ENCODE data around the gene RAB31.

RAB31 gene

GRCh38 chr18:9863282-9863681, 155.2 kb downstream of the RAB31 start:
- DNase-seq (ENCODE audit: low spot score), result no peak

- no peak for DNase-seq (ENCODE audit: low spot score)
Measured at GRCh38 chr18:9865764-9866490, 157.8 kb downstream of the RAB31 start.

- DNase-seq (ENCODE audit: low spot score), result no peak
Measured at GRCh38 chr18:9866627-9867026, 158.5 kb downstream of the RAB31 start.

GRCh38 chr18:9867071-9867594, 159.0 kb downstream of the RAB31 start:
- no peak for DNase-seq (ENCODE audit: low spot score)

- DNase-seq (ENCODE audit: low spot score), result no peak
Measured at GRCh38 chr18:9868857-9869714, 161.0 kb downstream of the RAB31 start.

GRCh38 chr18:9869715-9870430, 161.8 kb downstream of the RAB31 start:
- peak; percentile 46 for DNase-seq (ENCODE audit: low spot score)

- no peak for DNase-seq (ENCODE audit: low spot score)
Measured at GRCh38 chr18:9870431-9871008, 162.4 kb downstream of the RAB31 start.

GRCh38 chr18:9871244-9871746, 163.2 kb downstream of the RAB31 start:
- no peak for DNase-seq (ENCODE audit: low spot score)

GRCh38 chr18:9872823-9873222, 164.7 kb downstream of the RAB31 start:
- no peak for DNase-seq (ENCODE audit: low spot score)

GRCh38 chr18:9874728-9875127, 166.6 kb downstream of the RAB31 start:
- no peak for DNase-seq (ENCODE audit: low spot score)

GRCh38 chr18:9876212-9876866, 168.2 kb downstream of the RAB31 start:
- no peak for DNase-seq (ENCODE audit: low spot score)

GRCh38 chr18:9876867-9877654, 169.0 kb downstream of the RAB31 start:
- DNase-seq (ENCODE audit: low spot score), result peak; percentile 18

- no peak for DNase-seq (ENCODE audit: low spot score)
Measured at GRCh38 chr18:9877655-9878014, 169.5 kb downstream of the RAB31 start.

GRCh38 chr18:9878095-9878494, 170.0 kb downstream of the RAB31 start:
- DNase-seq (ENCODE audit: low spot score), result no peak

- no peak for DNase-seq (ENCODE audit: low spot score)
Measured at GRCh38 chr18:9878783-9879242, 170.7 kb downstream of the RAB31 start.

- no peak for DNase-seq (ENCODE audit: low spot score)
Measured at GRCh38 chr18:9884090-9884489, 176.0 kb downstream of the RAB31 start.

- no peak for DNase-seq (ENCODE audit: low spot score)
Measured at GRCh38 chr18:9884532-9885140, 176.5 kb downstream of the RAB31 start.

GRCh38 chr18:9885170-9886004, 177.3 kb downstream of the RAB31 start, which contains the start of gene TXNDC2:
TSS of gene TXNDC2 (plus strand) at chr18:9885973. CDS start at chr18:9886681, 708 bp downstream.
- no peak for DNase-seq (ENCODE audit: low spot score)

GRCh38 chr18:9886005-9886348, 177.9 kb downstream of the RAB31 start:
- DNase-seq (ENCODE audit: low spot score), result no peak
